HG02610 (cell line): ENCODE measurements around the gene CD4.

Source experiments
- ATAC-seq: cut with Tn5 transposase; IDR thresholded peaks from one replicate; pipeline ENCODE4 v1.9.1; 2021; ENCODE audit warnings: mild to moderate bottlenecking, moderate library complexity; ENCODE audit not compliant: unreplicated experiment

CD4 gene

DNA sequence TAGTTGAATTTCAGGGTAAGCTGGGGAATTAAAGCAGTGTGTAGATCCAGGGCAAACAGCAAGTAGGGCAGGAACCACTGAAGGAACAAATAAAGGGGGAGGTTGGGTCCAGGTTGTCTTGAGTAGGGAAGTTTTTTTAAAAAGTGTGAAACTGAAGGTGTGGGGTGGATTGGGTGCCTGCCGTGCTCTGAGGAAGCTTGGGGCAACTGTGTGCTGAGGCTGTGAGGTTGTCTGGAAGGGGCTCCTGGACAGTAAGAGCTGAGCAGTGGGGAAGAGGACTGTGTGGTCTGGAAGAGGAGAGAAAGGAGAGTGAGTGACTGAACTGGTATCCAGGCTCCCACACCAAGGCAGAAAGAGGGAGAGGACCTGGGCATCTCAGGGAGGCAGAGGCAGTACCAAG lies 21.4 kb downstream of the CD4 start:
- no peak for ATAC-seq

DNA sequence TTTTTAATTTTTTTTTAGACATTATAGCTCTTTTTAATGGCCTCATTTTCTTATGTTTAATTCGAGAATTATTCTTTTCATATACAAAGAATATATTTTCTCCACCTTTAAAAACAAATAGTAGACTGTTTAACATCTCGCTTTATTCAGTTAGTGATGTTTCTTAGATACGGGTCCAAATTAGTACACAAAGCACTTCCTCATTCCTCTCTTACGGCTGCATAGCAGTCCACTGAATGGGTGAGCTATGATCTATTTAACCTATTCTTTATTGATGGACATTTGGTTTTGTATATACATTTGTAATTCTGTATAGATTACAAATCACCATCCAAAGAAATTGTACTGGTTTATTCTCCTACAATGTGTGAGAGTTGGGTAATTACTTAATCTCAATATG lies 24.0 kb downstream of the CD4 start:
- ATAC-seq = no peak

DNA sequence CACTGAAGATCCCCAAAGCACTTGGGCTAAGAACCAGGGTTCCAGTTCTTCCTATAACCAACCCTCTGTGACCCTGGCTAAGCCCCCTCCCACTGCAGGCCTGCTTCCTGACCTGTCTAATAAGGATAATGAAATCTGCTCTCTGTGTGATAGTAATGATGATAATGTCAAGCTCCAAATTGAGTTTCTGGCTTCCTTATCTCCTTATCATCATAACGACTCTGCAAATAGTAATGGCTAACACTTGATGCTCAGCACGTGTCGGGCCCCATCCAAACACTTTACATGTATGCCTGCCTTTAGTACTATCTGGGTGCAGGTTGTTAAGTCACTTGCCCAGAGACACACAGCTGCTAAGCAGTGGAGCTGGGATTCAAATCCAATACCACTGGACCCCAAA lies 27.3 kb downstream of the CD4 start:
- ATAC-seq = no peak

DNA sequence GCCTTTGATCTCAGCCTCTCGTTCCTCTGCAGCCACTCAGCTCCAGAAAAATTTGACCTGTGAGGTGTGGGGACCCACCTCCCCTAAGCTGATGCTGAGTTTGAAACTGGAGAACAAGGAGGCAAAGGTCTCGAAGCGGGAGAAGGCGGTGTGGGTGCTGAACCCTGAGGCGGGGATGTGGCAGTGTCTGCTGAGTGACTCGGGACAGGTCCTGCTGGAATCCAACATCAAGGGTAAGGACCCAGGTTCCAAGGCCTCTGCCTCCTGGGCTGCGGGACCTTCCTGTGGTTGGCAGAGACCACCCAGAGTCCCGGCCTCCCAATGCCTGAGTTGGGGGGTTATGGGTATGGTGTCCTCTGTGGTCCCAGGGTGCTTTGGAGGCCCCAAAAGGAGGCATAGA lies 27.8 kb downstream of the CD4 start:
- no peak for ATAC-seq

DNA sequence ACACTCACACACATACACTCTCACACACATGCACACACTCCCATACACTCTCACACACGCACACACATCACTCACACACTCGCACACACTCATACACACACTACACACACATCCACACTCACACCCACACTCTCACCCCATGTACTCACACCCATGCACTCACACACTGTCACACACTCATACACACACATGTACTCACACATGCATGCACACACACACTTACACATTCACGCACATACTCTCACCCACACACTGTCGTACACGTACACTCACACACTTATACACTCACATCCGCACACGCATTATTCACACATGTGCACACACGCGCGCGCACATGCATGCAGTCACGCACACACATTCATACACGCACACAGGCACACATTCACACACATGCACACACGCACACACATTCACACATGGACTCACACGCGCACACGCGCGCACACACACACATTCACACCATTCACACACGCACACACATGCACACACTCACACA lies 28.4 kb downstream of the CD4 start:
- no peak for ATAC-seq

DNA sequence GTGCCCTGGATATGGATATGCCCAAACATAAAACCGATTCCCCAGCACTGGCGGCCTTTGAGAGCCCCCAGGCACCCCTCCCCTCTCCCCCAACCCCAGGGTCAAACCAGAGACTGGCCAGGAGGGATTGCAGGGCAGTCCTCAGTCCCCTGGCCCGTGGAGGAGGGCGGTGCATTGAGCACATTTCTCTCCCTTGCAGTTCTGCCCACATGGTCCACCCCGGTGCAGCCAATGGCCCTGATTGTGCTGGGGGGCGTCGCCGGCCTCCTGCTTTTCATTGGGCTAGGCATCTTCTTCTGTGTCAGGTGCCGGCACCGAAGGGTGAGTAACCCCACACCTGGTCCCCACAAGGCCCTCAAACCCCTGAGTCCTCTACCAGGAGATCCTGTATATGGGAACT lies 28.9 kb downstream of the CD4 start:
- ATAC-seq = no peak

DNA sequence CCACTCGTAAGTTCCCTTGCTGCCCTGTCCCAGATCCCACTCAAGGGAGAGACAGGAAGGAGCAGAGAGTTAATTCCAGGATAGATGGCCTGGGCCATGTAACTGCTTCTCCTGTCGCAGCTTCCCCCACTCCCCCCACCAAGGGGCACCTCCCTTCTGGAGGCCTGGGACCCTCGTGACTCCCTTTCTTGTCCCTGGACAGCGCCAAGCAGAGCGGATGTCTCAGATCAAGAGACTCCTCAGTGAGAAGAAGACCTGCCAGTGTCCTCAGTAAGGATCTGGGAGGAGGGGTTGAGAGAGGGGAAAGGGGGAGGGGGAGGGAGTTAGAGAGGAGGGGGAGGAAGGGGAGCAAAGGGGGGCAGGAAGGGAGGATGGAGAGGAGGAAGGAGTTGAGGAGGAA lies 29.3 kb downstream of the CD4 start:
- no peak for ATAC-seq

DNA sequence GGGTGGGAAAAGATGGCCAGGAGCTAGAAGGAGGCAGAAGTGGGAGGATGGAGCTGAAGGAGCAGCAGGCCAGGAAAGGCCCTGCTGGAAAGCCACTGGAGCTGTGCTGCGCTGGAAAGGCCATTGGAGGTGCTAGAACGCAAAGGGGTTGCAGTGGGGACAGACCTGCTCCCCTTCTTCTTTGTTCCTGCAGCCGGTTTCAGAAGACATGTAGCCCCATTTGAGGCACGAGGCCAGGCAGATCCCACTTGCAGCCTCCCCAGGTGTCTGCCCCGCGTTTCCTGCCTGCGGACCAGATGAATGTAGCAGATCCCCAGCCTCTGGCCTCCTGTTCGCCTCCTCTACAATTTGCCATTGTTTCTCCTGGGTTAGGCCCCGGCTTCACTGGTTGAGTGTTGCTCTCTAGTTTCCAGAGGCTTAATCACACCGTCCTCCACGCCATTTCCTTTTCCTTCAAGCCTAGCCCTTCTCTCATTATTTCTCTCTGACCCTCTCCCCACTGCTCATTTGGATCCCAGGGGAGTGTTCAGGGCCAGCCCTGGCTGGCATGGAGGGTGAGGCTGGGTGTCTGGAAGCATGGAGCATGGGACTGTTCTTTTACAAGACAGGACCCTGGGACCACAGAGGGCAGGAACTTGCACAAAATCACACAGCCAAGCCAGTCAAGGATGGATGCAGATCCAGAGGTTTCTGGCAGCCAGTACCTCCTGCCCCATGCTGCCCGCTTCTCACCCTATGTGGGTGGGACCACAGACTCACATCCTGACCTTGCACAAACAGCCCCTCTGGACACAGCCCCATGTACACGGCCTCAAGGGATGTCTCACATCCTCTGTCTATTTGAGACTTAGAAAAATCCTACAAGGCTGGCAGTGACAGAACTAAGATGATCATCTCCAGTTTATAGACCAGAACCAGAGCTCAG lies 30.0 kb downstream of the CD4 start:
- ATAC-seq = no peak

DNA sequence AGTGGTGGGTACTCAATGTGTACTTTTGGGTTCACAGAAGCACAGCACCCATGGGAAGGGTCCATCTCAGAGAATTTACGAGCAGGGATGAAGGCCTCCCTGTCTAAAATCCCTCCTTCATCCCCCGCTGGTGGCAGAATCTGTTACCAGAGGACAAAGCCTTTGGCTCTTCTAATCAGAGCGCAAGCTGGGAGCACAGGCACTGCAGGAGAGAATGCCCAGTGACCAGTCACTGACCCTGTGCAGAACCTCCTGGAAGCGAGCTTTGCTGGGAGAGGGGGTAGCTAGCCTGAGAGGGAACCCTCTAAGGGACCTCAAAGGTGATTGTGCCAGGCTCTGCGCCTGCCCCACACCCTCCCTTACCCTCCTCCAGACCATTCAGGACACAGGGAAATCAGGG lies 30.8 kb downstream of the CD4 start:
- no peak for ATAC-seq

DNA sequence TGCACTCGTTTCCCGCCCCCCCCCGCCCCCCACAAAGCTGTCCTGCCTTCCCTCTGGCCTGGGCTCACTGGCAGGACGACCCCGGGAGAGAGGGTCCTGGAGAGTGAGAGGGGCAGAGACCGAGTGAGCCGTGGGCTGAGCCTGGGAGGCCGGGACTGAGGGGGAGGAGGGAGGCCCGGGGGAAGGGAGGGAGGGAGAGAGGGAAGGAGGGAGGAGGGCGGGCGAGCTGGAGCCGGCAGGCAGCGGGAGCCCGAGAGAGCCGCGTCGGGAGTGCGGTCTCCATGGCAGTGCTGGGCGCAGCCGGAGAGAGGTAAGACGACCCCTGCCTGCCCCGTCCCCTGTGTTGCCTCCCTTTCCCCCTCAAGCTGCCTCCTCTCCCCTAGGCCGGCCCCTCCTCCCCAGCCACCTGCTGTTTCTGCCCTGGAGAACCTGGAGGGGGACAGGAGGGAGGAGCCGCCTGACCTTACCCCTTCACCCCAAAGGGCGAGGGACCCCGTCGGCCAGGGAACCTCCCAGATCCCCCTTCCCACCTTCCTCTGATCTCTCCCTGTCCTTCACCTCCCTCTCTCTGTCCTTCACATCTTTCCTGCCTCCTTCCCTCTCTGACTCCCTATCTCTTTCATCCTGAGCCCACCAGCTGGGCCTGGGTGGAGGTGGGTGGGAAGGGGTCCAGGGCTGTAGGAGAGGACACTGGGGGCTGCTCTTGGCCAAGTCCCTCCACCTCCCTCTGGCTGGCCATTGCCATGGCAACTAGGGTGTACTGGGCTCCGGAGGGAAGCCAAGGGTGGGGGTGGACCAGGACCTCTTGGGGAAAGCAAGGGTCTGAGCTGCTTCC lies 32.5 kb downstream of the CD4 start, which contains the start of gene GPR162:
Gene GPR162 (plus strand): TSS at position 231 of the 835 bp plus-strand sequence. CDS start 2,078 bp downstream, outside the sequence.
- no peak for ATAC-seq

DNA sequence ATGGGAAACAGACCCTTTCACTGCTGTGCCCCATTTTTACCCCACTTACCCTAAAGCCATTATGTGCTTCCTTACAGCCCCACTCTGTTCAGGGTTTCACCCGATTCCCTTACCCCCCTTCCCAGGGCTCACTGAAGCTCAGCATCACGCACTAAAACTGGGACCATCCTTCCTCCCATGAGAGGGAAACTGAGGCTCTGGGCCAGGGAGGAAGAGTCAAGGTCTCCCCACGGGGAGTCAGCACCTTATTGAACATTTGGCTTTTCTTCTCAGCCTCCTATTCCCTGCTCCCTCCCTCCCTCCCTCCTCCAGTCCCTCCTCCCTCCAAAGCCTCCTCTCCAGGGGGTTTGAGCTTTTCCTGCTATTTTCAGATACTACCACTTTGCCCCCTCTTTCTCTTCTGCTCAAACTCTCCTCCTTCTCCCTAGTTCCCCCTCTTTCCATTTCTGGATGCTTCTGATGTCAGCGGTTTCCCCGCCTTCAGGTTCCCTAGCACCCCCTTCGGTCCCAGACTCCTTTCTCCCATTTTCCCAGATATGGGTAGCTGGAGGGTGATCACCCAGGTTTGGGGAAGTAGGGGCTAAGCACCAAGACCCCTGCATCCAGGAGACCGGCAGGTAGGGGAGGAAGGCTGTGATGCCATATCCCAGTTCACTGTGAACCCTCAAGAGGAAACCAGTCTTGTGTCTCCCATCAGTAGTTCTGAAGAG lies 33.3 kb downstream of the CD4 start:
- no peak for ATAC-seq

DNA sequence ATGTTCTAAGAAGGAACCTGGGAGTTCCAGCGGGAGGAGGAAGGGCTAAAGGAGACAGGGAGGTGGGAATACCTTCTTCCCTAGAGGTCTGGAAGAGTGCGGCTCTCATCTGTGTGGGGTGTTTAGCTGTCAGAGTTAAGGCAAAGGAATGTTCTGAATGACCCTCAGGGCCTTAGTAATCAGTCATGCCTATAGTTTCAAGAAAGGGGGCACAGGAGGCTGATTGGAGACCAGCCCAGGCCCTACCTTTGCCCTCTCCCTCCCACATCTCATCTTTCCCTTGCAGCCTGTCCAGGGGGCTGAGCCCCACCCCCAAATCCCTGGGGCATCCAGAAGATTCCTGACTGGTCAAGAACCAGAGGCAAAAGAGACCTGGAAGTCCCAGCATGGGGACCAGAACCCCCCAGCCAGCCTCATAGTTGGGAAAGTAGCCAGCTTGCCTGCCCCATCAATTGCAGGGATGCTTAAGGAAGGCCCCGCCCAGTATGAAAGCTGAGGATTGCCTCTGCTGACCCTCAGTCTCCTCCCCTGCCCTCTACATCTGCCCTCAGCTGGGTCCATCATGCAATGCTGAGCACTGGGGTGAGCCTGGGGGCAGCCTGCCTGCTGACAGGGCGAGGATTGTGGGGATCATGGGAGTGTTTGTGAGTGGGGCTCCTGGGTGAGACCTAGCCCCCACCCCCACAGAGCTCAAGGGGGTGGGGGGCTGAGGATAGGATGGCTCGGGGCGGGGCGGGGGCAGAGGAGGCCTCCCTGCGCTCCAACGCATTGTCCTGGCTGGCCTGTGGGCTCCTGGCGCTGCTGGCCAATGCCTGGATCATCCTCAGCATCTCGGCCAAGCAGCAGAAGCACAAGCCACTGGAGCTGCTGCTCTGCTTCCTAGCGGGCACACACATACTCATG lies 34.1 kb downstream of the CD4 start:
- ATAC-seq = no peak

DNA sequence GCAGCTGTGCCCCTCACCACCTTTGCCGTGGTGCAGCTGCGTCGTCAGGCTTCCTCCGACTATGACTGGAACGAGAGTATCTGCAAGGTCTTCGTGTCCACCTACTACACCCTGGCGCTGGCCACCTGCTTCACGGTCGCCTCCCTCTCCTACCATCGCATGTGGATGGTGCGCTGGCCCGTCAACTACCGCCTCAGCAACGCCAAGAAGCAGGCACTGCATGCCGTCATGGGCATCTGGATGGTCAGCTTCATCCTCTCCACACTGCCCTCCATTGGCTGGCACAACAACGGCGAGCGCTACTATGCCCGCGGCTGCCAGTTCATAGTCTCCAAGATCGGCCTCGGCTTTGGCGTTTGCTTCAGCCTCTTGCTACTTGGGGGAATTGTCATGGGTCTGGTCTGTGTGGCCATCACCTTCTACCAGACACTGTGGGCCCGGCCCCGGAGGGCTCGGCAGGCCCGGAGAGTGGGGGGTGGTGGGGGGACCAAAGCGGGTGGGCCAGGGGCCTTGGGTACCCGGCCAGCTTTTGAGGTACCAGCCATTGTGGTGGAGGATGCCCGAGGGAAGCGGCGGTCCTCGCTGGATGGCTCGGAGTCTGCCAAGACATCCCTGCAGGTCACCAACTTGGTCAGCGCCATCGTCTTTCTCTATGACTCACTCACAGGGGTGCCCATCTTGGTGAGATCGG lies 34.9 kb downstream of the CD4 start:
- ATAC-seq = no peak

DNA sequence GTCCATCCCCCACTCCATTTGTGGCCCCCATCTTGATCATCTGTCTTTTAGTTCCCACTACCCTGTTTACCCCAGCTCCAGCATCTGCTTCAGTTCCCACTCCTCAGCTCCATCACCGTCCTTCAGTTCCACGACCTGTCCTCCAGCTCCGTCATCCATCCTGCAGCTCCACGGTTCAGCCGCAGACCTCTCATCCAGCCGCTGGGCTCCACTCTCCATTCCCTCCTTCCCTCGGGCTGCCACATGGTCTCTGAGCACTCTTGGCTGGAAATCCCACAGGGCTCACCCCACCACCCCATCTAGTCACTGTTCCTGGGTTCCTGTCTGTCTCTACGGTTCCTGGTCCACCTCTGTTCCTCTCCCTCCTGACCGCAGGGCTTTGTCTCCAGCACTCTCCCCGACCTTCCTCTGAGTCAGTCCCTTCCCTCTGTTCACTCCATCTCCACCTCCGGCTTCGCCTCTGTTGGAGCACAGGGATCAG lies 35.6 kb downstream of the CD4 start:
- no peak for ATAC-seq

DNA sequence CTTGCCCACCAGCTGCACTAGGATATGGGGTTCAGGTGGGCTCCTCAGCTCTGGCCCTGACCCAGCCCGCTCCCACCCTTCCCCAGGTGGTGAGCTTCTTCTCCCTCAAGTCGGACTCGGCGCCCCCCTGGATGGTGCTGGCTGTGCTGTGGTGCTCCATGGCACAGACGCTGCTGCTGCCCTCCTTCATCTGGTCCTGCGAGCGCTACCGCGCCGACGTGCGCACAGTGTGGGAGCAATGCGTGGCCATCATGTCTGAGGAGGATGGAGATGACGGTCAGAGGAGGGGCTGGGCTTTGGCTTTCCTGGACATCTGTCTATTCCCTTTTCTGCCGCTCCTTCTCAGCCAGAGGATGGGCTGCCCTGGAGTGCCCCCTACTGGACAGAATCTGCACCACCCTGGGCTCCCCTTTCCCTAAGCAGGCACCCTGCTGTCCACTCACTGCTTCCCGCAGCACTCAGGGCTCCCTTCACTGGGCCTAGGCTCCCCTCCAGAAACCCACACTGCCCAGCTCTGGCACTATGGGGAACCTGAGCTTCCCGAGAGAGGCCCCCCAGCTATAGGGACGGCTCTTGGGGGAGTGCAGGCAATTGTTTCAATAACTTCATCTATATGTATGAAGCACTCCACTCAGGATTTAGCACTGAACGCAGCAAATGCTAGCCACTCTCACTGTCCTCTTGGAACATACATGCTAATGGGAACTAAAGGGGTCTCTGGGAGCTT lies 36.2 kb downstream of the CD4 start:
- no peak for ATAC-seq

DNA sequence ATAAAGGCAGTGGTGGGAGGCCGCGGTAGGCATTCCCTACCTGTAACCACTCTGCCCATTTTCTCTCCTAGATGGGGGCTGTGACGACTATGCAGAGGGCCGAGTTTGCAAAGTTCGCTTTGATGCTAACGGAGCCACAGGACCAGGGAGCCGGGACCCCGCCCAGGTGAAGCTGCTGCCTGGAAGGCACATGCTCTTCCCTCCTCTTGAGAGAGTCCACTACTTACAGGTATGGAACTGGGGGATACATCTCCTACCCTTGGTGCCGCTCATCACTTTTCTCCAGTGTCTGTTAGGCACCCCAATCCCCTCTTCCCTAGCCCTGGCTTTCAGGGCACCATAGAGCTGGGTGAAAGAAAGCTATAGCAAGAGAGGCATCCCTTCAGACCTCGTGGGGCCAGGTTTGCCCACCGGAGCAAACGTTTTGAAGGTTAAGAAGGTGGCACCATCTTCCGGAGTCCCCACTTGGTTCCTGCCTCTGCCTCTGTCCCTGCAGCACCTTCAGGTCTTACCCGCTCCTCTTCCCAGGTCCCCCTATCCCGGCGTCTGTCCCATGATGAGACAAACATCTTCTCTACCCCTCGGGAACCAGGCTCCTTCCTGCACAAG lies 36.9 kb downstream of the CD4 start:
- no peak for ATAC-seq

DNA sequence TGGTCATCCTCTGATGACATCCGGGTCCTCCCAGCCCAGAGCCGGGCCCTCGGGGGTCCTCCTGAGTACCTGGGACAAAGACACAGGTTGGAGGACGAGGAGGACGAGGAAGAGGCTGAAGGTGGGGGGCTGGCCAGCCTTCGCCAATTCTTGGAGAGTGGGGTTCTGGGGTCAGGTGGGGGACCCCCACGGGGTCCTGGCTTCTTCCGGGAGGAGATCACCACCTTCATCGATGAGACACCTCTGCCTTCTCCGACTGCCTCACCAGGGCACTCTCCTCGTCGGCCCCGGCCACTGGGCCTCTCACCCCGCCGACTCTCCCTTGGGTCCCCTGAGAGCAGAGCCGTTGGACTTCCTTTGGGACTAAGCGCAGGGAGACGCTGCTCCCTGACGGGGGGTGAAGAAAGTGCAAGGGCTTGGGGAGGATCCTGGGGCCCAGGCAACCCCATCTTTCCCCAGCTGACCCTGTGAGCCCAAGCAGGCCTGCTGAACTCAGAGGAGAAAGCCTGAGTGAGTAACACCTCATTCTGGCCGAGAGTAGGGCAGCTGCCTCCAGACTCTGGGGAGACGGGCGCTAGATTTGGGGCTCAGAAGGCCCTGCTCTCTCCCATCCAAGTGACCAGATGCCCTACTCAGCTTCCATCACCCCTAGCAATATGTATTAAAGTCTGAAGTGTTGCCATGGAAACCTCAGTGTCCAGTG lies 37.6 kb downstream of the CD4 start:
- no peak for ATAC-seq
